ENCODE measurements around the gene IFT43. TPM values are rescaled to one million over a fixed set of nuclear protein-coding genes. Genes with fewer than 3 reads are reported as not detected.

Gene IFT43
- polyA plus RNA-seq, 4 donors: 28.5 to 101 (median 55.5) TPM

DNA sequence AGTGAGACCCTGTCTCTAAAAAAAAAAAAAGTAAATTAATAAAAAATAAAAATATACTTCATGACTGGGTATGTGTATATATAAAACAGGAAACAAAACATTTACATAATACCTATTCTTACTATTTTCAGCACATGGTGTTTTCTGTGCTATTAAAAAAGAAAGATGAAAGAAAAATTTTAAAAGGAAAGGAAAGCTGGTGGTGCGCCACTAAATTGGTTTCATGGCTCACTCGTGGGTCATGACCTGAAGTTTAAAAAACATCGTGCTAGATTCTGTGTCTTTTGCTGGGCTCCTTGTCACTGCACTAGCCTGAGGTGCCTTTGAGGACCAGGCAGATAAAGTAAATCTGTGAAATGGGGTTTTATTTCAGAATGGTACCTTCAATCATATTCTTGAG, 69.8 kb downstream of the IFT43 start:
- Histone ChIP-seq H3K27ac (ENCODE audit: low read depth in 1 of 3, low read length in 2 of 3) (no peak overlapping the region), H3K4me1 (ENCODE audit: control insufficient read depth in 3 of 3, insufficient read depth in 2 of 3, low read depth in 1 of 3, low read length in 2 of 3) (no peaks in the 10 kb centered on the region), H3K27me3 (ENCODE audit: control insufficient read depth in 3 of 3, insufficient read depth in 3 of 3, low read length in 3 of 3) (no peaks in the 10 kb centered on the region), H3K9me3 (ENCODE audit: control insufficient read depth in 2 of 2, insufficient read depth in 1 of 2, low read depth in 1 of 2, low read length in 1 of 2) (no peaks in the 10 kb centered on the region), H3K36me3 (ENCODE audit: control insufficient read depth in 3 of 3, insufficient read depth in 2 of 3, low read depth in 1 of 3, low read length in 3 of 3) (peaks cover 0 to 14% (median 2%) of the 10 kb centered on the region in 3 donors), H3K4me3 (ENCODE audit: low read depth in 1 of 3, low read length in 3 of 3) (no peak overlapping the region)
- no peak for DNase-seq
- no peak for FAIRE-seq
- 46 to 58% (median 50%) methylated on average over 3 of the region's 3 CpGs for WGBS, 3 donors

DNA sequence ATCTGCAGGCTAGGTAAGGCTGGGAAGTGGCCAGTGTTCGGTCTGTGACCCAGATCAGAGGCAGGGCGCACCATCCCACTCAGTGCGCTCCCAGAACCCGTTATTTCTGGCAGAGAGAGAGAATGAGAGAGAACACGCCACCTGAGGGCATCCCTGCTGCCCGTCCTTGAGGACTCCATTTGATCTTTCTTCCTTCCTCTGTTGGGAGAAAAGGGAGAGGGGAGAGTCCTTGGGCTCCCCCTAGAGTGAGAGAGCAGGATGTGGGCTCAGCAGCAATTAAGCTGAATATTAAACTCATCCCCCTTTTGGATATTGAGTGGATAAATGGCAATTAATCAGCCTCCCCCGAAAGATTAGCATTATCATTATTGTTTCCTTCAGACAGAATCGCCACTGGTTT, 70.6 kb downstream of the IFT43 start:
- H3K27ac ChIP-seq (ENCODE audit: low read depth in 1 of 3, low read length in 2 of 3): no peak overlapping the region
- no peaks in the 10 kb centered on the region for H3K4me1 ChIP-seq (ENCODE audit: control insufficient read depth in 3 of 3, insufficient read depth in 2 of 3, low read depth in 1 of 3, low read length in 2 of 3)
- H3K9me3 ChIP-seq (ENCODE audit: control insufficient read depth in 2 of 2, insufficient read depth in 1 of 2, low read depth in 1 of 2, low read length in 1 of 2): no peaks in the 10 kb centered on the region
- H3K4me3 ChIP-seq (ENCODE audit: low read depth in 1 of 3, low read length in 3 of 3): no peak overlapping the region
- H3K36me3 ChIP-seq (ENCODE audit: control insufficient read depth in 3 of 3, insufficient read depth in 2 of 3, low read depth in 1 of 3, low read length in 3 of 3): peaks cover 0 to 14% (median 2%) of the 10 kb centered on the region in 3 donors
- no peak for FAIRE-seq
- no peaks in the 10 kb centered on the region for H3K27me3 ChIP-seq (ENCODE audit: control insufficient read depth in 3 of 3, insufficient read depth in 3 of 3, low read length in 3 of 3)
- 93 to 96% (median 96%) methylated on average over 8 of the region's 8 CpGs for WGBS, 3 donors
- DNase-seq: peak in 1 of 2 donors; percentile 7

DNA sequence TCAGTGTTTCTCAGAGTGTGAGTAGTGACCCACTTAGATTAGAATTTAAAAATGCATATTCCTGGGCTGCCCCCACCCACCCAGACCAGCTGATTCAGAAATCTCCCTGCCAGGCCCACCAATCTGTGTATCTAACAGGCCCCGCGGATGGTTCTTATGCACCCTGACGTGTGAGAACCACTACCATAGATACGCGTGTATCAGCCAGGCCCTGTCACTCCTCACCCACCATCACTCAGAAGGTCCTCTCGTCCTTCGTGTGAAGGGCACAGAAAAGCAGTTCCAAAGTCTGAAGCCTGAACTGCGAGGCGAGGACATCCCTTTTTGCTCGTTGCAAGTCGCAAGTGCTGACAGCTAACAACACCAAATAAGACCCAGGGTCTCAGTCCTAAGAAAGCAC, 72.4 kb downstream of the IFT43 start:
- no peaks in the 10 kb centered on the region for H3K9me3 ChIP-seq (ENCODE audit: control insufficient read depth in 2 of 2, insufficient read depth in 1 of 2, low read depth in 1 of 2, low read length in 1 of 2)
- H3K4me1 ChIP-seq (ENCODE audit: control insufficient read depth in 3 of 3, insufficient read depth in 2 of 3, low read depth in 1 of 3, low read length in 2 of 3): no peaks in the 10 kb centered on the region
- no peak overlapping the region for H3K4me3 ChIP-seq (ENCODE audit: low read depth in 1 of 3, low read length in 3 of 3)
- H3K27ac ChIP-seq (ENCODE audit: low read depth in 1 of 3, low read length in 2 of 3): no peak overlapping the region
- H3K36me3 ChIP-seq (ENCODE audit: control insufficient read depth in 3 of 3, insufficient read depth in 2 of 3, low read depth in 1 of 3, low read length in 3 of 3): peaks cover 0 to 14% (median 2%) of the 10 kb centered on the region in 3 donors
- no peaks in the 10 kb centered on the region for H3K27me3 ChIP-seq (ENCODE audit: control insufficient read depth in 3 of 3, insufficient read depth in 3 of 3, low read length in 3 of 3)
- FAIRE-seq: no peak
- DNase-seq: no peak
- 94 to 96% (median 96%) methylated on average over 11 of the region's 11 CpGs for WGBS, 3 donors

DNA sequence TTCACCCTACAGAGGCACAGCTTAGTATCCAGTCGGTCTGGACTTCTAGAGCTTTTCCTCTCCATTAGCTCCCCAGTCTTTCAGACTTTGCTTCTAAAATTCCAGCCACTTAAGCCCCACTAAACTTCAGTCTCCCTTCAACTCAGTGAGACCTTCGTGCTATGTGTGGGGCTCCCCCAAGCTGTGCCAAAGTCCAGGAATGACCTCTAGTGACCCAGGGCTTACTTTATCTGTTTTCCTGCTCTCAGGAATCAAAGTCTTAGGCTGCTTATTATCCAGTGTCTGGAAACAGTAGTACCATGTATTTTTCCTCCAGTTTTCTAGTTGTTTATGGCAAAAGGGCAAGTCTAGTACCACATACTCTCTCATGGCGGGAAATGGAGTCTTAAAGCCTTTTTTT, 77.8 kb downstream of the IFT43 start:
- Histone ChIP-seq H3K9me3 (ENCODE audit: control insufficient read depth in 2 of 2, insufficient read depth in 1 of 2, low read depth in 1 of 2, low read length in 1 of 2) (peaks cover 0 to 3% of the 10 kb centered on the region in 2 donors), H3K27me3 (ENCODE audit: control insufficient read depth in 3 of 3, insufficient read depth in 3 of 3, low read length in 3 of 3) (no peaks in the 10 kb centered on the region), H3K36me3 (ENCODE audit: control insufficient read depth in 3 of 3, insufficient read depth in 2 of 3, low read depth in 1 of 3, low read length in 3 of 3) (peaks cover 2 to 14% (median 8%) of the 10 kb centered on the region in 3 donors), H3K4me1 (ENCODE audit: control insufficient read depth in 3 of 3, insufficient read depth in 2 of 3, low read depth in 1 of 3, low read length in 2 of 3) (no peaks in the 10 kb centered on the region), H3K27ac (ENCODE audit: low read depth in 1 of 3, low read length in 2 of 3) (no peak overlapping the region), H3K4me3 (ENCODE audit: low read depth in 1 of 3, low read length in 3 of 3) (no peak overlapping the region)
- DNase-seq: peak in 1 of 2 donors; percentile 49
- WGBS, 3 donors: 76 to 83% (median 80%) methylated on average over 3 of the region's 3 CpGs
- no peak for FAIRE-seq

DNA sequence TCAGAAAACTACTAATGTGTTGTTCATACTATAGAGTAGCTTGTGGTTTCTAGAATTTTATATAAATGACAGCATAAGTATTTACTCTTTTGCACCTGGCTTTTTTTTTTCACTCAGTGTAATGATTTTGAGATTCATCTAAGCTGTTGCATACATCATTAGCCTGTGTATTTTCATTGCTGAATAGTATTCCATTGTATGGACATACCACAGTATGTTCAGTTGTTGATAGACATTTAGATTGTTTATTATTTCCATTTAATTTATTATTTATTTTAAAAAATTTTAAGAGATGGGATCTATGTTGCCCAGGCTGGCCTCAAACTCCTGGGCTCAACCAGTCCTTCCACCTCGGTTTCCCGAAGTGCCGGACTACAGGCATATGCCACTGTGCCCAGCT, 80.0 kb downstream of the IFT43 start:
- H3K27me3 ChIP-seq (ENCODE audit: control insufficient read depth in 3 of 3, insufficient read depth in 3 of 3, low read length in 3 of 3): no peaks in the 10 kb centered on the region
- H3K36me3 ChIP-seq (ENCODE audit: control insufficient read depth in 3 of 3, insufficient read depth in 2 of 3, low read depth in 1 of 3, low read length in 3 of 3): peaks cover 2 to 9% (median 5%) of the 10 kb centered on the region in 3 donors
- no peaks in the 10 kb centered on the region for H3K4me1 ChIP-seq (ENCODE audit: control insufficient read depth in 3 of 3, insufficient read depth in 2 of 3, low read depth in 1 of 3, low read length in 2 of 3)
- no peak overlapping the region for H3K4me3 ChIP-seq (ENCODE audit: low read depth in 1 of 3, low read length in 3 of 3)
- WGBS, 3 donors: 99% methylated on average over 3 of the region's 3 CpGs
- H3K27ac ChIP-seq (ENCODE audit: low read depth in 1 of 3, low read length in 2 of 3): no peak overlapping the region
- FAIRE-seq (no peak), DNase-seq (no peak)
- H3K9me3 ChIP-seq (ENCODE audit: control insufficient read depth in 2 of 2, insufficient read depth in 1 of 2, low read depth in 1 of 2, low read length in 1 of 2): peaks cover 0 to 3% of the 10 kb centered on the region in 2 donors

DNA sequence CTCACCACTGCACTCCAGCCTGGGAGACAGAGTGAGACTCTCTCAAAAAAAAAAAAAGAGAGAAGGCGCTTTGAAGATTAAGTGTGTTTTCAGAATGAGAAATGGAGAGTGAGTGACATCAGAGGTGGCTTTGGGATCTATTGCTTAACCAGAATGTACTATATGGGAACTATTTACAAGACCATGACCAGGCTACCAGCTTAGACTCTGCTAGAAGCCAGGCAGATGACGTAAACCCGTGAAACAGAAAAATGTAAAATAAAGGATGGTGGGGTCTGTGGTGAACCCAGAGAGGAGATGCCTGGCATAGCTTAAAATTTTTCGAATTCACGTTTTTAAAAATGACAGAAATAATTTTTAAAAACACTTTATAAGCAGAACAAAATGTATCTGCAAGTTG, 82.0 kb downstream of the IFT43 start:
- 86 to 93% (median 88%) methylated on average over 5 of the region's 5 CpGs for WGBS, 3 donors
- H3K4me3 ChIP-seq (ENCODE audit: low read depth in 1 of 3, low read length in 3 of 3): no peak overlapping the region
- H3K4me1 ChIP-seq (ENCODE audit: control insufficient read depth in 3 of 3, insufficient read depth in 2 of 3, low read depth in 1 of 3, low read length in 2 of 3): no peaks in the 10 kb centered on the region
- DNase-seq: no peak
- no peaks in the 10 kb centered on the region for H3K27me3 ChIP-seq (ENCODE audit: control insufficient read depth in 3 of 3, insufficient read depth in 3 of 3, low read length in 3 of 3)
- H3K36me3 ChIP-seq (ENCODE audit: control insufficient read depth in 3 of 3, insufficient read depth in 2 of 3, low read depth in 1 of 3, low read length in 3 of 3): peaks cover 2 to 23% (median 5%) of the 10 kb centered on the region in 3 donors
- H3K27ac ChIP-seq (ENCODE audit: low read depth in 1 of 3, low read length in 2 of 3): no peak overlapping the region
- peaks cover 0 to 3% of the 10 kb centered on the region in 2 donors for H3K9me3 ChIP-seq (ENCODE audit: control insufficient read depth in 2 of 2, insufficient read depth in 1 of 2, low read depth in 1 of 2, low read length in 1 of 2)
- FAIRE-seq: no peak

DNA sequence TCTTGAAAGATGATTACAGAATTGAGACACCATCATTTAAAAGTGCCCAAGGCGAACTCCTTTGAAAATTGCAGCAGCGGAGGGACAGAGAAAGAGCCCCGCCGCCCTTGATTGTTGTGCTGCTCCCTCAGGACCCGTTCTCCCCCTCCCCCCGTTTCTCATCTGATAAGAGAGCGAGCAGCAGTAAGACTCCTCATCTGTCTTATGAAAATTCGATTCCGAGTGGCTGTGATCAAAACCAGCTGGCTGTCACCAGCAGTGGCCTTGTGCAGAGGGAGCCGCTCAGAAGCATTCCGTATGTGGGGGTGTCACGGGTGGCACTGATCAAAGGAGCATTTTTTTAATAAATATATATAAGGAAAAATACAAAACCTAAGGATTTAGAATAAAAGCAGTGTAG, 88.2 kb downstream of the IFT43 start:
- no peak overlapping the region for H3K4me3 ChIP-seq (ENCODE audit: low read depth in 1 of 3, low read length in 3 of 3)
- DNase-seq (no peak), FAIRE-seq (no peak)
- H3K27me3 ChIP-seq (ENCODE audit: control insufficient read depth in 3 of 3, insufficient read depth in 3 of 3, low read length in 3 of 3): no peaks in the 10 kb centered on the region
- no peak overlapping the region for H3K27ac ChIP-seq (ENCODE audit: low read depth in 1 of 3, low read length in 2 of 3)
- H3K9me3 ChIP-seq (ENCODE audit: control insufficient read depth in 2 of 2, insufficient read depth in 1 of 2, low read depth in 1 of 2, low read length in 1 of 2): no peaks in the 10 kb centered on the region
- 80 to 88% (median 87%) methylated on average over 12 of the region's 12 CpGs for WGBS, 3 donors
- H3K4me1 ChIP-seq (ENCODE audit: control insufficient read depth in 3 of 3, insufficient read depth in 2 of 3, low read depth in 1 of 3, low read length in 2 of 3): no peaks in the 10 kb centered on the region
- peaks cover 0 to 32% (median 4%) of the 10 kb centered on the region in 3 donors for H3K36me3 ChIP-seq (ENCODE audit: control insufficient read depth in 3 of 3, insufficient read depth in 2 of 3, low read depth in 1 of 3, low read length in 3 of 3)

DNA sequence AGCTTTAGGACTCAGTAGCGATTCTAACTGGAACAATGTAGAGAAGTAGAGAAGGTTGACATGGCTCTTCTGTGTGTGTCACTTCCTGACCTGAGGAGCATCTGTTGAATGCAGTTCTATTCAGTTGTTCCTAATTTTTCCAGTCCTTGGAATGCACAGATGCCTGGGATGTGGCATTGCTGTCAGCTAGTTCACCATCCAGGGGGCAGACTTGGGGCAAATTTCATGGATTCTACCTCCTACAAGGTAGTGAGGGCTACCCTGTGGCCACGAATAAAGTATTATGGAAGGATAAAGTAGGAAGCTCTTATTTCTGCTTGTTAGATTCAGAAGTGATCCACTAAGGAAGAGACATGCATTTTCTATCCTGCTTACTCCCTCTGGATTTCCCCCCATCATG, 91.8 kb downstream of the IFT43 start:
- no peak for FAIRE-seq
- 85 to 98% (median 98%) methylated on average over 2 of the region's 2 CpGs for WGBS, 3 donors

DNA sequence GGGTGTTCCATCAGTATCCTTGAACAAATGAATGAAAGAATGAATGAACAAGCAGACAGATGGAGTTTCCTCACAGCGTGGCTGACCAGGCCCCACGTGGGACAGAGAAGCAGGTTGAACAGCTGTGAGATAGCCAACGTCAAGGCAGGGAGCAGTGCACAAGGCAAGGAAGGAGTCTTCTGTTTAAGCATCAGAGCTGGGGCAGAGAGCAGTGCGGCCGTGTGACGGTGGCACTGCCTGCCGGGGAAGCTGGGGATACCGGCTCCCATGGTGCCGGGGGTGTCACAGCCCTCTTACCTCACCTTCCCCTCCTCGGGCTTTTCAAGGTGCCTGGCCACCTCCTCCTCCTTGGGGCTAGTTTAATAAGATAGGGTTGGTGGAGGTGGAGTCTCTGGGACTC, 92.9 kb downstream of the IFT43 start:
- Histone ChIP-seq H3K27me3 (ENCODE audit: control insufficient read depth in 3 of 3, insufficient read depth in 3 of 3, low read length in 3 of 3) (no peaks in the 10 kb centered on the region), H3K9me3 (ENCODE audit: control insufficient read depth in 2 of 2, insufficient read depth in 1 of 2, low read depth in 1 of 2, low read length in 1 of 2) (no peaks in the 10 kb centered on the region), H3K27ac (ENCODE audit: low read depth in 1 of 3, low read length in 2 of 3) (no peak overlapping the region), H3K4me3 (ENCODE audit: low read depth in 1 of 3, low read length in 3 of 3) (no peak overlapping the region), H3K4me1 (ENCODE audit: control insufficient read depth in 3 of 3, insufficient read depth in 2 of 3, low read depth in 1 of 3, low read length in 2 of 3) (no peaks in the 10 kb centered on the region), H3K36me3 (ENCODE audit: control insufficient read depth in 3 of 3, insufficient read depth in 2 of 3, low read depth in 1 of 3, low read length in 3 of 3) (peaks cover 0 to 39% (median 4%) of the 10 kb centered on the region in 3 donors)
- no peak for FAIRE-seq
- DNase-seq: no peak
- WGBS, 3 donors: 94 to 97% (median 94%) methylated on average over 10 of the region's 10 CpGs

More for the DNA sequence above, 91.8 kb downstream of the IFT43 start:
- H3K27me3 ChIP-seq (ENCODE audit: control insufficient read depth in 3 of 3, insufficient read depth in 3 of 3, low read length in 3 of 3): no peaks in the 10 kb centered on the region
- H3K27ac ChIP-seq (ENCODE audit: low read depth in 1 of 3, low read length in 2 of 3): no peak overlapping the region
- no peaks in the 10 kb centered on the region for H3K9me3 ChIP-seq (ENCODE audit: control insufficient read depth in 2 of 2, insufficient read depth in 1 of 2, low read depth in 1 of 2, low read length in 1 of 2)
- no peak for DNase-seq
- H3K36me3 ChIP-seq (ENCODE audit: control insufficient read depth in 3 of 3, insufficient read depth in 2 of 3, low read depth in 1 of 3, low read length in 3 of 3): peaks cover 0 to 27% (median 4%) of the 10 kb centered on the region in 3 donors
- H3K4me1 ChIP-seq (ENCODE audit: control insufficient read depth in 3 of 3, insufficient read depth in 2 of 3, low read depth in 1 of 3, low read length in 2 of 3): no peaks in the 10 kb centered on the region
- H3K4me3 ChIP-seq (ENCODE audit: low read depth in 1 of 3, low read length in 3 of 3): no peak overlapping the region
